HepG2 (cell line): ENCODE data around the gene SLC38A1. TPM values are rescaled to one million over a fixed set of nuclear protein-coding genes. Genes with fewer than 3 reads are reported as not detected.
A peak's percentile ranks its signal among the peaks of the same experiment; 100 is the strongest.

Source experiments
- CENPT ChIP-seq: sonication (generic); formaldehyde crosslinking; IDR thresholded peaks from 2 replicates; pipeline ENCODE4 v1.8.0; 2022; ENCODE audit warnings: low read depth, mild to moderate bottlenecking, moderate library complexity, missing genetic modification reagents
- CREB3 ChIP-seq: sonication (generic); formaldehyde crosslinking; IDR thresholded peaks from 2 replicates; pipeline ENCODE4 v1.5.0; 2020; ENCODE audit warnings: missing genetic modification reagents
- DNMT1 ChIP-seq: sonication (generic); formaldehyde crosslinking; IDR thresholded peaks from 2 replicates; pipeline ENCODE4 v1.5.1; 2020; ENCODE audit warnings: mild to moderate bottlenecking, missing genetic modification reagents
- ETV6 ChIP-seq: sonication (generic); formaldehyde crosslinking; conservative IDR thresholded peaks from 2 replicates; pipeline ENCODE4 v1.4.0; 2020; ENCODE audit warnings: missing genetic modification reagents
- FOXO1 ChIP-seq: sonication (generic); formaldehyde crosslinking; IDR thresholded peaks from 2 replicates; pipeline ENCODE4 v1.4.0; 2020; ENCODE audit warnings: missing genetic modification reagents
- FUBP1 ChIP-seq: sonication (generic); formaldehyde crosslinking; IDR thresholded peaks from 2 replicates; pipeline ENCODE4 v1.5.1; 2020; ENCODE audit warnings: missing genetic modification reagents, mild to moderate bottlenecking, borderline replicate concordance
- HOXD1 ChIP-seq: sonication (generic); formaldehyde crosslinking; IDR thresholded peaks from 2 replicates; pipeline ENCODE4 v1.5.0; 2020; ENCODE audit warnings: missing genetic modification reagents
- KDM2A ChIP-seq: sonication (generic); formaldehyde crosslinking; IDR thresholded peaks from 2 replicates; pipeline ENCODE4 v1.4.0; 2020; ENCODE audit warnings: low read depth, missing genetic modification reagents, borderline replicate concordance
- MED1 ChIP-seq: sonication (generic); formaldehyde crosslinking; IDR thresholded peaks from 2 replicates; pipeline ENCODE4 v1.4.0; 2020; ENCODE audit warnings: missing genetic modification reagents
- MTA1 ChIP-seq: sonication (generic); formaldehyde crosslinking; IDR thresholded peaks from 2 replicates; pipeline ENCODE4 v1.4.0; 2020; ENCODE audit warnings: missing genetic modification reagents, mild to moderate bottlenecking, borderline replicate concordance
- PHF5A ChIP-seq: IDR thresholded peaks from one replicate; pipeline ENCODE4 v1.6.1; 2018; ENCODE audit warnings: low read depth, missing genetic modification reagents; ENCODE audit not compliant: unreplicated experiment
- RFX3 ChIP-seq: IDR thresholded peaks from 2 replicates; pipeline ENCODE4 v1.6.1; 2016; ENCODE audit warnings: missing biosample characterization, missing genetic modification reagents
- SMYD3 ChIP-seq: sonication (generic); formaldehyde crosslinking; IDR thresholded peaks from 2 replicates; pipeline ENCODE4 v1.8.1; 2023; ENCODE audit warnings: mild to moderate bottlenecking, missing genetic modification reagents
- SNAPC5 ChIP-seq: sonication (generic); formaldehyde crosslinking; IDR thresholded peaks from 2 replicates; pipeline ENCODE4 v1.8.1; 2023; ENCODE audit warnings: mild to moderate bottlenecking, missing genetic modification reagents, borderline replicate concordance
- SP140L ChIP-seq: sonication (generic); formaldehyde crosslinking; IDR thresholded peaks from 2 replicates; pipeline ENCODE4 v1.4.0; 2020; ENCODE audit warnings: missing genetic modification reagents, borderline replicate concordance
- XBP1 ChIP-seq: sonication (generic); formaldehyde crosslinking; IDR thresholded peaks from 2 replicates; pipeline ENCODE4 v1.5.0; 2020; ENCODE audit warnings: missing genetic modification reagents
- ZFY ChIP-seq: sonication (generic); formaldehyde crosslinking; IDR thresholded peaks from 2 replicates; pipeline ENCODE4 v1.4.0; 2020; ENCODE audit warnings: missing genetic modification reagents
- ZNF124 ChIP-seq: sonication (generic); formaldehyde crosslinking; IDR thresholded peaks from 2 replicates; pipeline ENCODE4 v1.4.0; 2020; ENCODE audit warnings: missing genetic modification reagents
- ZNF263 ChIP-seq: sonication (generic); formaldehyde crosslinking; IDR thresholded peaks from 2 replicates; pipeline ENCODE4 v1.4.0; 2020; ENCODE audit warnings: missing genetic modification reagents
- ZNF274 ChIP-seq: sonication (generic); formaldehyde crosslinking; IDR thresholded peaks from 2 replicates; pipeline ENCODE4 v1.5.1; 2020; ENCODE audit warnings: mild to moderate bottlenecking, missing genetic modification reagents
- ZNF552 ChIP-seq: sonication (generic); formaldehyde crosslinking; IDR thresholded peaks from 2 replicates; pipeline ENCODE4 v1.9.0; 2022; ENCODE audit warnings: missing genetic modification reagents, mild to moderate bottlenecking, borderline replicate concordance
- ZNF703 ChIP-seq: sonication (generic); formaldehyde crosslinking; IDR thresholded peaks from 2 replicates; pipeline ENCODE4 v1.5.1; 2020; ENCODE audit warnings: missing genetic modification reagents, mild to moderate bottlenecking, moderate library complexity, borderline replicate concordance
- ZNF740 ChIP-seq: sonication (generic); formaldehyde crosslinking; IDR thresholded peaks from 2 replicates; pipeline ENCODE4 v1.4.0; 2020; ENCODE audit warnings: missing genetic modification reagents
- polyA plus RNA-seq, 8 experiments: library from polyadenylated mRNA; depleted of rRNA in 3 of 8; stranded (reverse) in 7 of 8; unstranded in 1 of 8; fragments of >200 nt; fragmentation: Illumina TruSeq in 4 of 8; extraction: Trizol in 4 of 8; gene quantifications; 2 replicates each; pipeline versions ENCODE4 v1.2.1 to v1.2.3, GENCODE V29; 2011 to 2016; ENCODE audit warnings: low read depth in 4 of 8, missing spikeins in 1 of 8, mixed read lengths in 1 of 8; ENCODE audit not compliant: insufficient read depth in 1 of 8
- total RNA-seq, 5 experiments: library from RNA; depleted of rRNA; stranded (reverse); fragments of >200 nt; fragmentation: Illumina TruSeq; extraction: Trizol; gene quantifications; 2 replicates each; pipeline ENCODE4 v1.2.3, GENCODE V29; 2016; ENCODE audit warnings: low read depth in 1 of 5
- TF ChIP-seq, protein P1 (sequence below): sonication (generic); formaldehyde crosslinking; IDR thresholded peaks from 2 replicates; pipeline ENCODE4 v1.5.0; 2020; ENCODE audit warnings: missing genetic modification reagents
- TF ChIP-seq, protein P2 (sequence below): conservative IDR thresholded peaks from 2 replicates; pipeline ENCODE4 v1.6.1; 2018; ENCODE audit warnings: missing genetic modification reagents

Gene SLC38A1
- total and polyA plus RNA-seq, 2 of the 13 experiments (the other 11 are each of a cell fraction or from before 2014, with no cell fraction given), result 47.0 to 50.6 TPM

- TF ChIP-seq SMYD3 (CRISPR knock-in tag) (peak; percentile 85), ZNF552 (peak; percentile 94), SNAPC5 (CRISPR knock-in tag) (0 out of 2 replicates have a peak, but pooled peaks have one; percentile 51), CREB3 (CRISPR knock-in tag) (0 out of 2 replicates have a peak, but pooled peaks have one; percentile 53), DNMT1 (CRISPR knock-in tag) (peak; percentile 85), PHF5A (CRISPR knock-in tag) (no peak), CENPT (CRISPR knock-in tag) (peak; percentile 87), ZNF740 (CRISPR knock-in tag) (peak; percentile 80; the same call in 1 of the 2 replicates), ETV6 (CRISPR knock-in tag) (peak; percentile 54; the same call in 1 of the 2 replicates), KDM2A (CRISPR knock-in tag) (peak; percentile 87), MED1 (peak; percentile 88), ZFY (CRISPR knock-in tag) (peak; percentile 87), HOXD1 (CRISPR knock-in tag) (peak; percentile 75; the same call in 1 of the 2 replicates), ZNF263 (CRISPR knock-in tag) (no peak), SP140L (CRISPR knock-in tag) (peak; percentile 76; the same call in 1 of the 2 replicates), RFX3 (CRISPR knock-in tag) (no peak), XBP1 (CRISPR knock-in tag) (peak; percentile 77; the same call in 1 of the 2 replicates), FUBP1 (CRISPR knock-in tag) (no peak), ZNF124 (CRISPR knock-in tag) (peak; percentile 90), MTA1 (CRISPR knock-in tag) (peak; percentile 93), ZNF703 (CRISPR knock-in tag) (peak; percentile 80; the same call in 1 of the 2 replicates), ZNF274 (CRISPR knock-in tag) (peak; percentile 90), FOXO1 (CRISPR knock-in tag) (peak; percentile 17; the same call in 1 of the 2 replicates)
- TF ChIP-seq, protein P1, sequence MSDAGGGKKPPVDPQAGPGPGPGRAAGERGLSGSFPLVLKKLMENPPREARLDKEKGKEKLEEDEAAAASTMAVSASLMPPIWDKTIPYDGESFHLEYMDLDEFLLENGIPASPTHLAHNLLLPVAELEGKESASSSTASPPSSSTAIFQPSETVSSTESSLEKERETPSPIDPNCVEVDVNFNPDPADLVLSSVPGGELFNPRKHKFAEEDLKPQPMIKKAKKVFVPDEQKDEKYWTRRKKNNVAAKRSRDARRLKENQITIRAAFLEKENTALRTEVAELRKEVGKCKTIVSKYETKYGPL (CRISPR knock-in tag), result no peak; the same call in none of the 2 replicates
- TF ChIP-seq, protein P2, sequence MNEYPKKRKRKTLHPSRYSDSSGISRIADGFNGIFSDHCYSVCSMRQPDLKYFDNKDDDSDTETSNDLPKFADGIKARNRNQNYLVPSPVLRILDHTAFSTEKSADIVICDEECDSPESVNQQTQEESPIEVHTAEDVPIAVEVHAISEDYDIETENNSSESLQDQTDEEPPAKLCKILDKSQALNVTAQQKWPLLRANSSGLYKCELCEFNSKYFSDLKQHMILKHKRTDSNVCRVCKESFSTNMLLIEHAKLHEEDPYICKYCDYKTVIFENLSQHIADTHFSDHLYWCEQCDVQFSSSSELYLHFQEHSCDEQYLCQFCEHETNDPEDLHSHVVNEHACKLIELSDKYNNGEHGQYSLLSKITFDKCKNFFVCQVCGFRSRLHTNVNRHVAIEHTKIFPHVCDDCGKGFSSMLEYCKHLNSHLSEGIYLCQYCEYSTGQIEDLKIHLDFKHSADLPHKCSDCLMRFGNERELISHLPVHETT (CRISPR knock-in tag), result peak; percentile 41
These were observed at the start of gene SLC38A1 (continued) for GRCh38 chr12:46268583-46269428.
